GM23338 (cell line): ENCODE data around the gene SLC2A9. TPM values are rescaled to one million over a fixed set of nuclear protein-coding genes. Genes with fewer than 3 reads are reported as not detected.

Experiments
- ATAC-seq: fragments of 200-7000 bp; cut with Tn5 transposase; 3 replicates; pipeline ENCODE4 v1.9.1; 2020
- DNase-seq: peaks from one replicate; pipeline ENCODE4 v3.0.0-alpha.2; 2015; ENCODE audit warnings: low spot score
- H2AFZ ChIP-seq: fragments of 200-600 bp; sonication (generic); 2 replicates; pipeline ENCODE4 v1.8.0; 2016; ENCODE audit warnings: antibody characterized with exemption, mild to moderate bottlenecking, moderate library complexity
- H3F3A ChIP-seq: fragments of 200-600 bp; sonication (generic); replicated peaks from 2 replicates; pipeline ENCODE4 v1.8.0; 2017; ENCODE audit warnings: antibody characterized with exemption, mixed run types, low read depth
- H3K27ac ChIP-seq: fragments of 200-600 bp; sonication (generic); 2 replicates; pipeline ENCODE4 v1.6.1; 2016; ENCODE audit warnings: low read depth
- H3K27me3 ChIP-seq: fragments of 200-600 bp; sonication (generic); 2 replicates; pipeline ENCODE4 v1.8.0; 2016; ENCODE audit warnings: mild to moderate bottlenecking, mixed run types, moderate library complexity; ENCODE audit not compliant: insufficient read depth
- H3K36me3 ChIP-seq: fragments of 200-600 bp; sonication (generic); 2 replicates; pipeline ENCODE4 v1.8.0; 2016; ENCODE audit warnings: mild to moderate bottlenecking; ENCODE audit not compliant: insufficient read depth
- H3K4me1 ChIP-seq: fragments of 200-600 bp; sonication (generic); 2 replicates; pipeline ENCODE4 v1.8.0; 2016; ENCODE audit warnings: mild to moderate bottlenecking, moderate library complexity; ENCODE audit not compliant: insufficient read depth
- H3K4me2 ChIP-seq: fragments of 200-600 bp; sonication (generic); 2 replicates; pipeline ENCODE4 v1.7.1; 2017; ENCODE audit warnings: mixed run types
- H3K4me3 ChIP-seq: fragments of 200-600 bp; sonication (generic); 2 replicates; pipeline ENCODE4 v1.6.1; 2016; ENCODE audit warnings: mixed run types
- H3K79me2 ChIP-seq: fragments of 200-600 bp; sonication (generic); replicated peaks from 2 replicates; pipeline ENCODE4 v1.8.0; 2017; ENCODE audit warnings: mild to moderate bottlenecking; ENCODE audit not compliant: insufficient read depth
- H3K9me2 ChIP-seq: fragments of 200-600 bp; sonication (generic); 2 replicates; pipeline ENCODE4 v1.8.0; 2017; ENCODE audit not compliant: insufficient read depth
- H4K20me1 ChIP-seq: fragments of 200-600 bp; sonication (generic); replicated peaks from 2 replicates; pipeline ENCODE4 v1.8.0; 2017; ENCODE audit warnings: mild to moderate bottlenecking; ENCODE audit not compliant: insufficient read depth
- H3K27ac Mint-ChIP-seq: 2 replicates; pipeline ENCODE4 v1.8.0; 2020; ENCODE audit warnings: inconsistent platforms, mild to moderate bottlenecking, moderate library complexity, mixed read lengths
- H3K27me3 Mint-ChIP-seq: 3 replicates; pipeline ENCODE4 v1.8.0; 2022; ENCODE audit warnings: low read depth, mild to moderate bottlenecking, moderate library complexity, mixed read lengths, inconsistent platforms; ENCODE audit not compliant: insufficient read depth, poor library complexity
- H3K36me3 Mint-ChIP-seq: 3 replicates; pipeline ENCODE4 v1.8.0; 2021; ENCODE audit warnings: low read depth, mild to moderate bottlenecking, inconsistent platforms, moderate library complexity, mixed read lengths
- H3K4me1 Mint-ChIP-seq: 3 replicates; pipeline ENCODE4 v1.8.0; 2020; ENCODE audit warnings: mild to moderate bottlenecking, inconsistent platforms, mixed read lengths
- H3K4me3 Mint-ChIP-seq: 3 replicates; pipeline ENCODE4 v1.8.0; 2021; ENCODE audit warnings: moderate library complexity, mild to moderate bottlenecking, inconsistent platforms, mixed read lengths
- H3K9me3 Mint-ChIP-seq: 3 replicates; pipeline ENCODE4 v1.8.0; 2020; ENCODE audit warnings: moderate library complexity, mild to moderate bottlenecking, inconsistent platforms, mixed read lengths
- EZH2 ChIP-seq: fragments of 200-600 bp; sonication (generic); IDR thresholded peaks from one replicate; pipeline ENCODE4 v1.8.0; 2017; ENCODE audit warnings: antibody characterized with exemption, mild to moderate bottlenecking, low read depth; ENCODE audit not compliant: unreplicated experiment
- EZH2phosphoT487 ChIP-seq: fragments of 200-600 bp; sonication (generic); IDR thresholded peaks from one replicate; pipeline ENCODE4 v1.8.1; 2018; ENCODE audit warnings: antibody characterized with exemption; ENCODE audit not compliant: unreplicated experiment
- JUNB ChIP-seq: IDR thresholded peaks from one replicate; pipeline ENCODE4 v1.6.1; 2016; ENCODE audit warnings: antibody characterized with exemption; ENCODE audit not compliant: unreplicated experiment
- NANOG ChIP-seq: IDR thresholded peaks from 2 replicates; pipeline ENCODE4 v1.6.1; 2016; ENCODE audit warnings: antibody characterized with exemption, borderline replicate concordance
- STAT1 ChIP-seq: IDR thresholded peaks from one replicate; pipeline ENCODE4 v1.6.1; 2016; ENCODE audit warnings: antibody characterized with exemption; ENCODE audit not compliant: unreplicated experiment
- ZNF114 ChIP-seq: fragments of 250-450 bp; sonication (Bioruptor Pico); IDR thresholded peaks from 2 replicates; pipeline ENCODE4 v1.5.0; 2020; ENCODE audit warnings: mild to moderate bottlenecking, moderate library complexity
- ZNF331 ChIP-seq: fragments of 250-450 bp; sonication (Bioruptor Pico); IDR thresholded peaks from 2 replicates; pipeline ENCODE4 v1.5.0; 2020; ENCODE audit warnings: low read depth, mild to moderate bottlenecking, moderate library complexity
- polyA plus RNA-seq: library from polyadenylated mRNA; unstranded; fragments of >200 nt; fragmentation: Nextera tagmentation; extraction: Ambion mirVana; gene quantifications from 2 replicates; pipeline ENCODE4 v1.2.1, GENCODE V29; 2016
- total RNA-seq: library from RNA; depleted of rRNA; stranded (reverse); fragments of >200 nt; shearing (Covaris generic); gene quantifications from 2 replicates; pipeline ENCODE4 v1.2.3, GENCODE V29; 2014
- TF ChIP-seq, protein P1 (sequence below): IDR thresholded peaks from 2 replicates; pipeline ENCODE4 v1.6.1; 2016; ENCODE audit warnings: antibody characterized with exemption
- TF ChIP-seq, protein P2 (sequence below): IDR thresholded peaks from one replicate; pipeline ENCODE4 v1.6.1; 2018; ENCODE audit warnings: antibody characterized with exemption; ENCODE audit not compliant: unreplicated experiment
- TF ChIP-seq, protein P3 (sequence below): fragments of 250-450 bp; sonication (Bioruptor Pico); IDR thresholded peaks from 2 replicates; pipeline ENCODE4 v1.5.0; 2020; ENCODE audit warnings: mild to moderate bottlenecking, moderate library complexity

SLC2A9 gene
- total and polyA plus RNA-seq, 2 experiments from 2014 or later = 0.21 to 0.40 TPM

DNA sequence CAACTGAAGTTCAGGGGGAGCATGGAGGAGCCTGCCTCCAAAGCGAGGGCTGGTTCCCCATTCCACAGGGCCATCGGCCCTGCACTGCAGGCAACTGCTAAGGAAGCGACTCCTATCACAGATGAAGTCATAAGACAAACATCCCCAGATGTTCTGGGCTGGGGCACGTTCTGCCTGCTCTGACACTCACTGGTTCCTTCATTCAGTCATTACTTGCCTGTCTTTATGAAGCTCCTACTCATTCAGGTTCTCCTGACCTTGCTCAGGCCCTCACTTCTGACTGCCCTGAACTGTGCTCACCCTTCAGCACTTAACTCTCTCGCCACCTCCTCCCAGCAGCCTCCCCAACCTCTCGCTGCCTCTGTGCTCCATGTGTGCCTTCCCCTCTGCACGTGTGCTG is 2.5 kb upstream of the SLC2A9 start:
- H3K4me1 Mint-ChIP-seq = no peaks in the 10 kb centered on the region

DNA sequence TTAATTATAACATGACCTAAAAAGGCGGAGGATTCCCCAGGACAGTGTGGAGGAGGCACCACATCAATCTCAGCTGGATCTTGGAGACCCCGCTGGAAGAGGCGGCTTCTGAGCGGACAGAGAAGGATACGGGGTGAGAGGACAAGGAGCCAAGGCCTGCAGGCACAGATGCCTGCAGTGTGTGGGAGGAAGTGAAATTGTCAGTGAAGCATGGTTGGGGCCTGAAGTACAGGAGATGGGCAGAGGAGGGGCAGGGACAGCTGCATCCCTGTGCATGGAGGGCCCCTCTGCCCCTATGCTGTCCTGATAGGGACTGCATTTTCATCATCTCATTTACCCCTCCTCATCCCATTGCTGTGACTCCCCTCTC is 1.7 kb upstream of the SLC2A9 start:
- no peaks in the 10 kb centered on the region for H3K4me1 Mint-ChIP-seq
- no peak for TF ChIP-seq STAT1
- TF ChIP-seq JUNB = no peak
- TF ChIP-seq, protein P1, sequence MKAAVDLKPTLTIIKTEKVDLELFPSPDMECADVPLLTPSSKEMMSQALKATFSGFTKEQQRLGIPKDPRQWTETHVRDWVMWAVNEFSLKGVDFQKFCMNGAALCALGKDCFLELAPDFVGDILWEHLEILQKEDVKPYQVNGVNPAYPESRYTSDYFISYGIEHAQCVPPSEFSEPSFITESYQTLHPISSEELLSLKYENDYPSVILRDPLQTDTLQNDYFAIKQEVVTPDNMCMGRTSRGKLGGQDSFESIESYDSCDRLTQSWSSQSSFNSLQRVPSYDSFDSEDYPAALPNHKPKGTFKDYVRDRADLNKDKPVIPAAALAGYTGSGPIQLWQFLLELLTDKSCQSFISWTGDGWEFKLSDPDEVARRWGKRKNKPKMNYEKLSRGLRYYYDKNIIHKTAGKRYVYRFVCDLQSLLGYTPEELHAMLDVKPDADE = no peak
- TF ChIP-seq NANOG = no peak
- no peak for TF ChIP-seq EZH2
- no peak for TF ChIP-seq ZNF331 (CRISPR knock-in tag)
- TF ChIP-seq, protein P2, sequence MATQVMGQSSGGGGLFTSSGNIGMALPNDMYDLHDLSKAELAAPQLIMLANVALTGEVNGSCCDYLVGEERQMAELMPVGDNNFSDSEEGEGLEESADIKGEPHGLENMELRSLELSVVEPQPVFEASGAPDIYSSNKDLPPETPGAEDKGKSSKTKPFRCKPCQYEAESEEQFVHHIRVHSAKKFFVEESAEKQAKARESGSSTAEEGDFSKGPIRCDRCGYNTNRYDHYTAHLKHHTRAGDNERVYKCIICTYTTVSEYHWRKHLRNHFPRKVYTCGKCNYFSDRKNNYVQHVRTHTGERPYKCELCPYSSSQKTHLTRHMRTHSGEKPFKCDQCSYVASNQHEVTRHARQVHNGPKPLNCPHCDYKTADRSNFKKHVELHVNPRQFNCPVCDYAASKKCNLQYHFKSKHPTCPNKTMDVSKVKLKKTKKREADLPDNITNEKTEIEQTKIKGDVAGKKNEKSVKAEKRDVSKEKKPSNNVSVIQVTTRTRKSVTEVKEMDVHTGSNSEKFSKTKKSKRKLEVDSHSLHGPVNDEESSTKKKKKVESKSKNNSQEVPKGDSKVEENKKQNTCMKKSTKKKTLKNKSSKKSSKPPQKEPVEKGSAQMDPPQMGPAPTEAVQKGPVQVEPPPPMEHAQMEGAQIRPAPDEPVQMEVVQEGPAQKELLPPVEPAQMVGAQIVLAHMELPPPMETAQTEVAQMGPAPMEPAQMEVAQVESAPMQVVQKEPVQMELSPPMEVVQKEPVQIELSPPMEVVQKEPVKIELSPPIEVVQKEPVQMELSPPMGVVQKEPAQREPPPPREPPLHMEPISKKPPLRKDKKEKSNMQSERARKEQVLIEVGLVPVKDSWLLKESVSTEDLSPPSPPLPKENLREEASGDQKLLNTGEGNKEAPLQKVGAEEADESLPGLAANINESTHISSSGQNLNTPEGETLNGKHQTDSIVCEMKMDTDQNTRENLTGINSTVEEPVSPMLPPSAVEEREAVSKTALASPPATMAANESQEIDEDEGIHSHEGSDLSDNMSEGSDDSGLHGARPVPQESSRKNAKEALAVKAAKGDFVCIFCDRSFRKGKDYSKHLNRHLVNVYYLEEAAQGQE = no peak
- TF ChIP-seq, protein P3, sequence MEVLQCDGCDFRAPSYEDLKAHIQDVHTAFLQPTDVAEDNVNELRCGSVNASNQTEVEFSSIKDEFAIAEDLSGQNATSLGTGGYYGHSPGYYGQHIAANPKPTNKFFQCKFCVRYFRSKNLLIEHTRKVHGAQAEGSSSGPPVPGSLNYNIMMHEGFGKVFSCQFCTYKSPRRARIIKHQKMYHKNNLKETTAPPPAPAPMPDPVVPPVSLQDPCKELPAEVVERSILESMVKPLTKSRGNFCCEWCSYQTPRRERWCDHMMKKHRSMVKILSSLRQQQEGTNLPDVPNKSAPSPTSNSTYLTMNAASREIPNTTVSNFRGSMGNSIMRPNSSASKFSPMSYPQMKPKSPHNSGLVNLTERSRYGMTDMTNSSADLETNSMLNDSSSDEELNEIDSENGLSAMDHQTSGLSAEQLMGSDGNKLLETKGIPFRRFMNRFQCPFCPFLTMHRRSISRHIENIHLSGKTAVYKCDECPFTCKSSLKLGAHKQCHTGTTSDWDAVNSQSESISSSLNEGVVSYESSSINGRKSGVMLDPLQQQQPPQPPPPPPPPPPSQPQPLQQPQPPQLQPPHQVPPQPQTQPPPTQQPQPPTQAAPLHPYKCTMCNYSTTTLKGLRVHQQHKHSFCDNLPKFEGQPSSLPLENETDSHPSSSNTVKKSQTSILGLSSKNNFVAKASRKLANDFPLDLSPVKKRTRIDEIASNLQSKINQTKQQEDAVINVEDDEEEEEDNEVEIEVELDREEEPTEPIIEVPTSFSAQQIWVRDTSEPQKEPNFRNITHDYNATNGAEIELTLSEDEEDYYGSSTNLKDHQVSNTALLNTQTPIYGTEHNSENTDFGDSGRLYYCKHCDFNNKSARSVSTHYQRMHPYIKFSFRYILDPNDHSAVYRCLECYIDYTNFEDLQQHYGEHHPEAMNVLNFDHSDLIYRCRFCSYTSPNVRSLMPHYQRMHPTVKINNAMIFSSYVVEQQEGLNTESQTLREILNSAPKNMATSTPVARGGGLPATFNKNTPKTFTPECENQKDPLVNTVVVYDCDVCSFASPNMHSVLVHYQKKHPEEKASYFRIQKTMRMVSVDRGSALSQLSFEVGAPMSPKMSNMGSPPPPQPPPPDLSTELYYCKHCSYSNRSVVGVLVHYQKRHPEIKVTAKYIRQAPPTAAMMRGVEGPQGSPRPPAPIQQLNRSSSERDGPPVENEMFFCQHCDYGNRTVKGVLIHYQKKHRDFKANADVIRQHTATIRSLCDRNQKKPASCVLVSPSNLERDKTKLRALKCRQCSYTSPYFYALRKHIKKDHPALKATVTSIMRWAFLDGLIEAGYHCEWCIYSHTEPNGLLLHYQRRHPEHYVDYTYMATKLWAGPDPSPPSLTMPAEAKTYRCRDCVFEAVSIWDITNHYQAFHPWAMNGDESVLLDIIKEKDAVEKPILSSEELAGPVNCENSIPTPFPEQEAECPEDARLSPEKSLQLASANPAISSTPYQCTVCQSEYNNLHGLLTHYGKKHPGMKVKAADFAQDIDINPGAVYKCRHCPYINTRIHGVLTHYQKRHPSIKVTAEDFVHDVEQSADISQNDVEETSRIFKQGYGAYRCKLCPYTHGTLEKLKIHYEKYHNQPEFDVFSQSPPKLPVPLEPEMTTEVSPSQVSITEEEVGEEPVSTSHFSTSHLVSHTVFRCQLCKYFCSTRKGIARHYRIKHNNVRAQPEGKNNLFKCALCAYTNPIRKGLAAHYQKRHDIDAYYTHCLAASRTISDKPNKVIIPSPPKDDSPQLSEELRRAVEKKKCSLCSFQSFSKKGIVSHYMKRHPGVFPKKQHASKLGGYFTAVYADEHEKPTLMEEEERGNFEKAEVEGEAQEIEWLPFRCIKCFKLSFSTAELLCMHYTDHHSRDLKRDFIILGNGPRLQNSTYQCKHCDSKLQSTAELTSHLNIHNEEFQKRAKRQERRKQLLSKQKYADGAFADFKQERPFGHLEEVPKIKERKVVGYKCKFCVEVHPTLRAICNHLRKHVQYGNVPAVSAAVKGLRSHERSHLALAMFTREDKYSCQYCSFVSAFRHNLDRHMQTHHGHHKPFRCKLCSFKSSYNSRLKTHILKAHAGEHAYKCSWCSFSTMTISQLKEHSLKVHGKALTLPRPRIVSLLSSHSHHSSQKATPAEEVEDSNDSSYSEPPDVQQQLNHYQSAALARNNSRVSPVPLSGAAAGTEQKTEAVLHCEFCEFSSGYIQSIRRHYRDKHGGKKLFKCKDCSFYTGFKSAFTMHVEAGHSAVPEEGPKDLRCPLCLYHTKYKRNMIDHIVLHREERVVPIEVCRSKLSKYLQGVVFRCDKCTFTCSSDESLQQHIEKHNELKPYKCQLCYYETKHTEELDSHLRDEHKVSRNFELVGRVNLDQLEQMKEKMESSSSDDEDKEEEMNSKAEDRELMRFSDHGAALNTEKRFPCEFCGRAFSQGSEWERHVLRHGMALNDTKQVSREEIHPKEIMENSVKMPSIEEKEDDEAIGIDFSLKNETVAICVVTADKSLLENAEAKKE (CRISPR knock-in tag) = no peak
- TF ChIP-seq ZNF114 = no peak
- no peak for TF ChIP-seq EZH2phosphoT487

More for the DNA sequence above, 2.5 kb upstream of the SLC2A9 start:
- no peak for DNase-seq
- no peaks in the 10 kb centered on the region for H3K36me3 ChIP-seq
- Mint-ChIP-seq H3K27ac (no peak overlapping the region), H3K36me3 (no peaks in the 10 kb centered on the region), H3K27me3 (peaks cover 6% of the 10 kb centered on the region), H3K4me3 (no peak overlapping the region), H3K9me3 (no peaks in the 10 kb centered on the region)
- H3K9me2 ChIP-seq = no peaks in the 10 kb centered on the region
- H3K4me1 ChIP-seq = peaks cover 4% of the 10 kb centered on the region; the same call in 1 of the 2 replicates
- peaks cover 8% of the 10 kb centered on the region; the same call in 1 of the 2 replicates for H3K27me3 ChIP-seq
- TF ChIP-seq NANOG = no peak
- no peak overlapping the region for H3K4me2 ChIP-seq
- no peak for ATAC-seq
- no peaks in the 10 kb centered on the region for H3K79me2 ChIP-seq
- H4K20me1 ChIP-seq = no peaks in the 10 kb centered on the region
- no peak overlapping the region for H3K27ac ChIP-seq
- no peak overlapping the region for H2AFZ ChIP-seq
- no peak overlapping the region for H3K4me3 ChIP-seq
- no peaks in the 10 kb centered on the region for H3F3A ChIP-seq

More for the DNA sequence above, 1.7 kb upstream of the SLC2A9 start:
- H3K9me2 ChIP-seq = no peaks in the 10 kb centered on the region
- H3K27ac ChIP-seq = no peak overlapping the region
- Mint-ChIP-seq H3K9me3 (no peaks in the 10 kb centered on the region), H3K27ac (no peak overlapping the region), H3K27me3 (peaks cover 6% of the 10 kb centered on the region), H3K36me3 (no peaks in the 10 kb centered on the region), H3K4me3 (no peak overlapping the region)
- H3K36me3 ChIP-seq = no peaks in the 10 kb centered on the region
- H2AFZ ChIP-seq = no peak overlapping the region
- H4K20me1 ChIP-seq = no peaks in the 10 kb centered on the region
- ATAC-seq = no peak
- peaks cover 8% of the 10 kb centered on the region; the same call in 1 of the 2 replicates for H3K27me3 ChIP-seq
- no peaks in the 10 kb centered on the region for H3K79me2 ChIP-seq
- DNase-seq = no peak
- H3K4me1 ChIP-seq = peaks cover 4% of the 10 kb centered on the region; the same call in 1 of the 2 replicates
- no peaks in the 10 kb centered on the region for H3F3A ChIP-seq
- no peak overlapping the region for H3K4me3 ChIP-seq
- no peak overlapping the region for H3K4me2 ChIP-seq
